ENCODE results near the gene PRSS2. TPM values are rescaled to one million over a fixed set of nuclear protein-coding genes. Genes with fewer than 3 reads are reported as not detected.

Gene PRSS2
- total and polyA plus RNA-seq, 9 of the 15 experiments (the other 6 are each of a cell fraction or from before 2014, with no cell fraction given): 1.3 to 23.9 (median 3.8) TPM

DNA sequence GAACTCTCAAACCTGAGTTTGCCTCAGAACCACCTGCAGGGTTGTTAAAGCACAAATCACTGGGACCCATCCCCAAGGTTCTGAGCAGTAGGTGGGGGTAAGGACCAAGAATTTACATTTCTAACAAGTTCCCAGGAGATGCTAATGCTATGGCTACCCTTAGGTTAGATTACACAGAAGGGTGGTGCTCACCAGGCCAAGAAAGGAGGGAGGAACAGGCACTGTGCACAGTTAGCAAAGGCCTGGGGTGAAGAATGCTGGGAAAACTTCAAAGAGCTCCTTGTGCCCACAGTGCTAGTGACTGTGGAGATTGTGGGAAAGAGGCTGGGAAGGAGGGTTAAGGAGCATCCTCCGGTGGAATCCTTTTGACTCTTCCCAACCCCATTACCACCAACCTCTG is 8.7 kb upstream of the PRSS2 start (continued):
- TF ChIP-seq, protein P1, sequence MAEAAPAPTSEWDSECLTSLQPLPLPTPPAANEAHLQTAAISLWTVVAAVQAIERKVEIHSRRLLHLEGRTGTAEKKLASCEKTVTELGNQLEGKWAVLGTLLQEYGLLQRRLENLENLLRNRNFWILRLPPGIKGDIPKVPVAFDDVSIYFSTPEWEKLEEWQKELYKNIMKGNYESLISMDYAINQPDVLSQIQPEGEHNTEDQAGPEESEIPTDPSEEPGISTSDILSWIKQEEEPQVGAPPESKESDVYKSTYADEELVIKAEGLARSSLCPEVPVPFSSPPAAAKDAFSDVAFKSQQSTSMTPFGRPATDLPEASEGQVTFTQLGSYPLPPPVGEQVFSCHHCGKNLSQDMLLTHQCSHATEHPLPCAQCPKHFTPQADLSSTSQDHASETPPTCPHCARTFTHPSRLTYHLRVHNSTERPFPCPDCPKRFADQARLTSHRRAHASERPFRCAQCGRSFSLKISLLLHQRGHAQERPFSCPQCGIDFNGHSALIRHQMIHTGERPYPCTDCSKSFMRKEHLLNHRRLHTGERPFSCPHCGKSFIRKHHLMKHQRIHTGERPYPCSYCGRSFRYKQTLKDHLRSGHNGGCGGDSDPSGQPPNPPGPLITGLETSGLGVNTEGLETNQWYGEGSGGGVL (CRISPR knock-in tag; IDR thresholded peaks at IDR 0.05): no peak
- TF ChIP-seq ZNF780A (CRISPR knock-in tag; IDR thresholded peaks at IDR 0.05): no peak
- no peak for TF ChIP-seq ZBTB2 (IDR thresholded peaks at IDR 0.05)
- TF ChIP-seq, protein P2, sequence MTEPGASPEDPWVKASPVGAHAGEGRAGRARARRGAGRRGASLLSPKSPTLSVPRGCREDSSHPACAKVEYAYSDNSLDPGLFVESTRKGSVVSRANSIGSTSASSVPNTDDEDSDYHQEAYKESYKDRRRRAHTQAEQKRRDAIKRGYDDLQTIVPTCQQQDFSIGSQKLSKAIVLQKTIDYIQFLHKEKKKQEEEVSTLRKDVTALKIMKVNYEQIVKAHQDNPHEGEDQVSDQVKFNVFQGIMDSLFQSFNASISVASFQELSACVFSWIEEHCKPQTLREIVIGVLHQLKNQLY (CRISPR knock-in tag; conservative IDR thresholded peaks at IDR 0.05): no peak

- H3K27me3 ChIP-seq (ENCODE audit: control insufficient read depth in 2 of 2, insufficient read depth in 2 of 2, low read length in 2 of 2): peaks cover 0 to 22% of the 10 kb centered on the region in 2 experiments; a peak in 4 of 5 replicates
- no peak overlapping the region for H3K4me2 ChIP-seq (ENCODE audit: insufficient read depth, low read length)
- no peaks in the 10 kb centered on the region for H3K9me1 ChIP-seq (ENCODE audit: control insufficient read depth, insufficient read depth, low read length)
- CTCF ChIA-PET (ENCODE audit: low intra/inter-chr PET ratio): no interaction called here
- in situ Hi-C loops (cut with MboI): no loop called here
- no peaks in the 10 kb centered on the region for H3K79me2 ChIP-seq (ENCODE audit: control insufficient read depth, insufficient read depth, low read length)
- FAIRE-seq (no peak), ATAC-seq (no peak), DNase-seq (ENCODE audit: extremely low read depth in 1 of 4, low spot score in 3 of 4) (no peak)
- H3K4me1 ChIP-seq (replicated peaks in 1 of 2; ENCODE audit: control insufficient read depth in 2 of 2, insufficient read depth in 2 of 2, low read length in 2 of 2): no peaks in the 10 kb centered on the region
- no peak overlapping the region for H3K9ac ChIP-seq (ENCODE audit: insufficient read depth in 1 of 2, low read depth in 2 of 2, low read length in 2 of 2)
- intact Hi-C loops (cut with micrococcal nuclease): no loop called here
- H2AFZ ChIP-seq (ENCODE audit: low read depth, low read length): no peak overlapping the region
- H3K27ac ChIP-seq (ENCODE audit: extremely low read depth, low read depth, low read length): no peak overlapping the region
- no peaks in the 10 kb centered on the region for H4K20me1 ChIP-seq (replicated peaks; ENCODE audit: control insufficient read depth, insufficient read depth, low read length)
- TF ChIP-seq, protein P3, sequence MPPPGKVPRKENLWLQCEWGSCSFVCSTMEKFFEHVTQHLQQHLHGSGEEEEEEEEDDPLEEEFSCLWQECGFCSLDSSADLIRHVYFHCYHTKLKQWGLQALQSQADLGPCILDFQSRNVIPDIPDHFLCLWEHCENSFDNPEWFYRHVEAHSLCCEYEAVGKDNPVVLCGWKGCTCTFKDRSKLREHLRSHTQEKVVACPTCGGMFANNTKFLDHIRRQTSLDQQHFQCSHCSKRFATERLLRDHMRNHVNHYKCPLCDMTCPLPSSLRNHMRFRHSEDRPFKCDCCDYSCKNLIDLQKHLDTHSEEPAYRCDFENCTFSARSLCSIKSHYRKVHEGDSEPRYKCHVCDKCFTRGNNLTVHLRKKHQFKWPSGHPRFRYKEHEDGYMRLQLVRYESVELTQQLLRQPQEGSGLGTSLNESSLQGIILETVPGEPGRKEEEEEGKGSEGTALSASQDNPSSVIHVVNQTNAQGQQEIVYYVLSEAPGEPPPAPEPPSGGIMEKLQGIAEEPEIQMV (tag; conservative IDR thresholded peaks at IDR 0.05; ENCODE audit: low read depth): no peak
- TF ChIP-seq ZNF696 (CRISPR knock-in tag; conservative IDR thresholded peaks at IDR 0.05): no peak
- TF ChIP-seq EP300 (IDR thresholded peaks at IDR 0.05; ENCODE audit: low read length): no peak
- TF ChIP-seq ZNF764 (CRISPR knock-in tag; IDR thresholded peaks at IDR 0.05; ENCODE audit: low read depth): no peak
- no peak for TF ChIP-seq HCFC1 (IDR thresholded peaks at IDR 0.05; ENCODE audit: low read depth, low read length)
- no peak for TF ChIP-seq CHD1 (IDR thresholded peaks at IDR 0.05; ENCODE audit: low read length)
- TF ChIP-seq ZNF354B (CRISPR knock-in tag; IDR thresholded peaks at IDR 0.05): no peak
- TF ChIP-seq RBM22 (IDR thresholded peaks at IDR 0.05; ENCODE audit: low read depth, low read length, poor library complexity, severe bottlenecking): no peak
- TF ChIP-seq PTRF (tag; IDR thresholded peaks at IDR 0.05): no peak
- no peak for TF ChIP-seq POLR2G (IDR thresholded peaks at IDR 0.05; ENCODE audit: low read depth, low read length)
- no peak for TF ChIP-seq NFXL1 (CRISPR knock-in tag; IDR thresholded peaks at IDR 0.05)
- TF ChIP-seq TCF3 (CRISPR knock-in tag; IDR thresholded peaks at IDR 0.05): no peak
- TF ChIP-seq ZFP1 (CRISPR knock-in tag; IDR thresholded peaks at IDR 0.05): no peak
- POLR2A ChIA-PET: no interaction called here
- 3% methylated on average over 3 of the region's 3 CpGs for WGBS (ENCODE audit: insufficient coverage, low coverage, missing lambda C conversion rate)
- H3K4me3 ChIP-seq: no peak overlapping the region
- no peaks in the 10 kb centered on the region for H3K36me3 ChIP-seq (ENCODE audit: control insufficient read depth, insufficient read depth, low read length)
- no TSS peak for BruUV-seq (replicated peaks)
- H3K9me3 ChIP-seq (replicated peaks; ENCODE audit: control insufficient read depth, insufficient read depth, low read depth, low read length): no peaks in the 10 kb centered on the region
Measured at GRCh38 chr7:142767451-142767850, 3.3 kb upstream of the PRSS2 start.

All from K562 (cell line).